H1 (cell line): Measurements from ENCODE around the gene GRM7. TPM values are rescaled to one million over a fixed set of nuclear protein-coding genes. Genes with fewer than 3 reads are reported as not detected.

Experiments
- CTCF ChIA-PET: fragments of 300-600 bp; sonication (Branson Sonifier 250); formaldehyde crosslinking; loops from one replicate; lab custom pipeline; 2021; ENCODE audit not compliant: partially characterized antibody; lab: Charles Lee
- POLR2A ChIA-PET: fragments of 300-600 bp; sonication (Branson Sonifier 250); formaldehyde crosslinking; loops from one replicate; lab custom pipeline; 2021; ENCODE audit warnings: inconsistent platforms; ENCODE audit not compliant: partially characterized antibody; lab: Charles Lee
- DNase-seq, 2 experiments: peaks; one replicate each; pipeline versions ENCODE4 v3.0.0 to v3.0.0-alpha.2; 2010 to 2022; ENCODE audit warnings: low spot score in 2 of 2, low read depth in 1 of 2, mixed read lengths in 1 of 2
- FAIRE-seq: peaks from 2 replicates; lab custom pipeline; 2011; peaks lifted over from hg19 to GRCh38; lab: Jason Lieb, UNC
- H2AFZ ChIP-seq: 2 replicates; pipeline ENCODE4 v1.8.1; 2012; ENCODE audit warnings: low read length, inconsistent platforms
- H2AK5ac ChIP-seq: 2 replicates; pipeline ENCODE4 v1.6.1; 2013; ENCODE audit warnings: low read depth, low read length
- H2BK120ac ChIP-seq: replicated peaks from 2 replicates; pipeline ENCODE3; 2013; ENCODE audit warnings: low read depth, low read length, inconsistent platforms
- H2BK12ac ChIP-seq: 2 replicates; pipeline ENCODE4 v1.6.1; 2013; ENCODE audit warnings: low read depth, low read length
- H2BK15ac ChIP-seq: 2 replicates; pipeline ENCODE4 v1.6.1; 2013; ENCODE audit warnings: low read length
- H2BK20ac ChIP-seq: 2 replicates; pipeline ENCODE4 v1.6.1; 2013; ENCODE audit warnings: low read length
- H2BK5ac ChIP-seq: 2 replicates; pipeline ENCODE4 v1.6.1; 2013; ENCODE audit warnings: low read depth, low read length
- H3K14ac ChIP-seq: 2 replicates; pipeline ENCODE4 v1.6.1; 2013; ENCODE audit warnings: inconsistent platforms; ENCODE audit not compliant: insufficient read length
- H3K18ac ChIP-seq: 2 replicates; pipeline ENCODE4 v1.6.1; 2013; ENCODE audit warnings: low read length; ENCODE audit errors: extremely low read depth
- H3K23ac ChIP-seq: 2 replicates; pipeline ENCODE4 v1.6.1; 2013; ENCODE audit warnings: inconsistent platforms; ENCODE audit not compliant: insufficient read length
- H3K23me2 ChIP-seq: 2 replicates; pipeline ENCODE4 v1.6.1; 2013; ENCODE audit warnings: low read depth, low read length
- H3K27ac ChIP-seq: 2 replicates; pipeline ENCODE4 v1.6.1; 2011; ENCODE audit warnings: low read depth, low read length, inconsistent platforms
- H3K27me3 ChIP-seq, 4 experiments: replicated peaks in 1 of 4; 1 replicate in 1 of 4; 2 replicates in 3 of 4; pipeline versions ENCODE4 v1.6.1 to v1.8.1; 2011 to 2013; ENCODE audit warnings: low read length in 3 of 4, mild to moderate bottlenecking in 3 of 4, inconsistent platforms in 2 of 4, mixed read lengths in 2 of 4, moderate library complexity in 1 of 4; ENCODE audit not compliant: control insufficient read depth in 3 of 4, insufficient read depth in 3 of 4; ENCODE audit errors: extremely low read depth in 1 of 4
- H3K36me3 ChIP-seq, 4 experiments: 2 replicates each; pipeline versions ENCODE4 v1.6.1 to v1.8.1; 2011 to 2013; ENCODE audit warnings: mild to moderate bottlenecking in 4 of 4, low read length in 3 of 4, moderate library complexity in 2 of 4, control low read depth in 1 of 4, inconsistent platforms in 1 of 4; ENCODE audit not compliant: insufficient read depth in 4 of 4, control insufficient read depth in 2 of 4
- H3K4ac ChIP-seq: replicated peaks from 2 replicates; pipeline ENCODE3; 2013; ENCODE audit warnings: low read length, low read depth, mixed read lengths, inconsistent platforms; ENCODE audit not compliant: insufficient read length
- H3K4me1 ChIP-seq, 4 experiments: replicated peaks in 1 of 4; 1 replicate in 1 of 4; 2 replicates in 3 of 4; pipeline versions ENCODE4 v1.6.1 to v1.8.1; 2011 to 2013; ENCODE audit warnings: low read length in 3 of 4, inconsistent platforms in 2 of 4, mixed read lengths in 1 of 4; ENCODE audit not compliant: insufficient read depth in 4 of 4, control insufficient read depth in 3 of 4
- H3K4me2 ChIP-seq, 2 experiments: 2 replicates each; pipeline versions ENCODE4 v1.6.1 to v1.8.1; 2011 to 2013; ENCODE audit warnings: low read depth in 2 of 2, low read length in 2 of 2, control low read depth in 1 of 2, inconsistent platforms in 1 of 2, mild to moderate bottlenecking in 1 of 2; ENCODE audit not compliant: insufficient read depth in 1 of 2
- H3K4me3 ChIP-seq, 4 experiments: fragments of 200-600, 300-600 bp in 1 of 4; sonication (generic), shearing (Covaris generic), sonication (Bioruptor Twin) in 1 of 4; 2 replicates each; pipeline versions ENCODE4 v1.5.1 to v1.8.1; 2011 to 2016; ENCODE audit warnings: low read length in 4 of 4, low read depth in 3 of 4, control low read depth in 2 of 4, inconsistent platforms in 2 of 4, mild to moderate bottlenecking in 2 of 4, mixed read lengths in 1 of 4, moderate library complexity in 1 of 4; ENCODE audit not compliant: insufficient read depth in 2 of 4; ENCODE audit errors: extremely low read depth in 1 of 4
- H3K56ac ChIP-seq: replicated peaks from 2 replicates; pipeline ENCODE3; 2013; ENCODE audit warnings: low read depth, mild to moderate bottlenecking, mixed read lengths, low read length, inconsistent platforms; ENCODE audit not compliant: insufficient read length
- H3K79me1 ChIP-seq: 2 replicates; pipeline ENCODE4 v1.6.1; 2013; ENCODE audit warnings: low read depth, low read length, control low read depth
- H3K79me2 ChIP-seq, 2 experiments: 2 replicates each; pipeline versions ENCODE4 v1.6.1 to v1.8.1; 2012 to 2013; ENCODE audit warnings: low read length in 2 of 2, mild to moderate bottlenecking in 2 of 2, inconsistent platforms in 1 of 2; ENCODE audit not compliant: insufficient read depth in 2 of 2, control insufficient read depth in 1 of 2
- H3K9ac ChIP-seq, 4 experiments: replicated peaks in 1 of 4; 1 replicate in 1 of 4; 2 replicates in 3 of 4; pipeline versions ENCODE4 v1.6.1 to v1.8.1; 2011 to 2013; ENCODE audit warnings: low read depth in 3 of 4, low read length in 3 of 4, control low read depth in 2 of 4, mild to moderate bottlenecking in 2 of 4, moderate library complexity in 2 of 4, inconsistent platforms in 1 of 4; ENCODE audit errors: extremely low read depth in 1 of 4
- H3K9me3 ChIP-seq, 2 experiments: 2 replicates each; pipeline versions ENCODE4 v1.6.1 to v1.8.1; 2012 to 2013; ENCODE audit warnings: mild to moderate bottlenecking in 2 of 2, moderate library complexity in 2 of 2, control low read depth in 1 of 2, inconsistent platforms in 1 of 2, low read depth in 1 of 2, low read length in 1 of 2, mixed read lengths in 1 of 2; ENCODE audit not compliant: insufficient read depth in 2 of 2
- H4K20me1 ChIP-seq, 2 experiments: replicated peaks in 1 of 2; 2 replicates each; pipeline versions ENCODE3 to v1.8.1; 2011 to 2013; ENCODE audit warnings: inconsistent platforms in 2 of 2, low read length in 2 of 2, mild to moderate bottlenecking in 1 of 2; ENCODE audit not compliant: insufficient read depth in 2 of 2, control insufficient read depth in 1 of 2
- H4K5ac ChIP-seq: 2 replicates; pipeline ENCODE4 v1.6.1; 2013; ENCODE audit warnings: low read length, low read depth, mixed read lengths, inconsistent platforms; ENCODE audit not compliant: insufficient read length
- H4K8ac ChIP-seq: 2 replicates; pipeline ENCODE4 v1.8.0; 2013; ENCODE audit warnings: mild to moderate bottlenecking, moderate library complexity, low read length, inconsistent platforms; ENCODE audit not compliant: insufficient read depth; ENCODE audit errors: extremely low read depth
- H4K91ac ChIP-seq: replicated peaks from 2 replicates; pipeline ENCODE3; 2013; ENCODE audit warnings: low read length, mixed read lengths, inconsistent platforms; ENCODE audit not compliant: insufficient read length
- GABPA ChIP-seq: IDR thresholded peaks from 2 replicates; pipeline ENCODE4 v1.6.1; 2011; ENCODE audit warnings: mild to moderate bottlenecking, low read length, moderate library complexity, borderline replicate concordance; ENCODE audit not compliant: insufficient read depth
- JUND ChIP-seq: IDR thresholded peaks from 2 replicates; pipeline ENCODE4 v1.6.1; 2011; ENCODE audit warnings: mild to moderate bottlenecking, improper control_type of control experiment, low read length
- KDM4A ChIP-seq: IDR thresholded peaks from one replicate; pipeline ENCODE4 v1.7.1; 2012; ENCODE audit warnings: low read depth, mild to moderate bottlenecking, moderate library complexity, low read length, inconsistent platforms; ENCODE audit not compliant: severe bottlenecking
- MAFK ChIP-seq: IDR thresholded peaks from 2 replicates; pipeline ENCODE4 v1.6.1; 2012; ENCODE audit warnings: low read depth, mild to moderate bottlenecking, improper control_type of control experiment, low read length
- SP1 ChIP-seq: IDR thresholded peaks from 2 replicates; pipeline ENCODE4 v1.6.1; 2011; ENCODE audit warnings: low read depth, low read length
- USF2 ChIP-seq: IDR thresholded peaks from 2 replicates; pipeline ENCODE4 v1.6.1; 2011; ENCODE audit warnings: low read length, improper control_type of control experiment
- WGBS, 2 experiments: shearing (Covaris generic) in 1 of 2; methylation state at CpG; one replicate each; pipeline versions ENCODE4 v1.1.6 to v1.1.7; 2013 to 2015; ENCODE audit warnings: low lambda C conversion rate in 2 of 2, mixed read lengths in 2 of 2, inconsistent platforms in 1 of 2, low coverage in 1 of 2, missing lambda C conversion rate in 1 of 2; ENCODE audit not compliant: insufficient replicate concordance in 2 of 2, insufficient coverage in 1 of 2, insufficient read length in 1 of 2; ENCODE audit errors: extremely low coverage in 1 of 2, missing lambda C conversion rate in 1 of 2; 5-methylcytosine and 5-hydroxymethylcytosine counted together
- polyA plus RNA-seq, 7 experiments: library from polyadenylated mRNA; depleted of rRNA in 3 of 7; stranded (reverse) in 5 of 7; unstranded in 2 of 7; fragments of >200 nt in 5 of 7; fragments of 200-250 nt in 2 of 7; gene quantifications; 1 replicate in 5 of 7; 2 replicates in 1 of 7; 4 replicates in 1 of 7; pipeline versions ENCODE4 v1.2.1 to v1.2.3, GENCODE V29; 2011 to 2013; ENCODE audit warnings: missing spikeins in 2 of 7, mixed read lengths in 2 of 7
- total RNA-seq: library from RNA; stranded (reverse); fragmentation: NEBNext Ultra II Directional; extraction: Animal tissue kit (Norgen Biotek cat#: 25700); gene quantifications from 2 replicates; pipeline ENCODE4 v1.2.1, GENCODE V29; 2021

The GRM7 gene
- total and polyA plus RNA-seq, 2 of the 8 experiments (the other 6 are each of a cell fraction or from before 2014, with no cell fraction given), result 0.17 to 0.24 TPM

GRCh38 chr3:7658294-7658693, 797.4 kb downstream of the GRM7 start:
- no peak overlapping the region for H3K9ac ChIP-seq
- no peak overlapping the region for H2BK20ac ChIP-seq
- no peaks in the 10 kb centered on the region for H3K23me2 ChIP-seq
- no peak overlapping the region for H2BK12ac ChIP-seq
- no peaks in the 10 kb centered on the region for H3K79me1 ChIP-seq
- no peak overlapping the region for H2AK5ac ChIP-seq
- H3K4me3 ChIP-seq, result no peak overlapping the region
- POLR2A ChIA-PET, result no interaction called here
- no peaks in the 10 kb centered on the region for H3K79me2 ChIP-seq
- 98% methylated on average over 3 of the region's 3 CpGs; no CpG with 5 or more reads in 1 of the 2 experiments for WGBS, 2 experiments
- H3K4me1 ChIP-seq, result no peaks in the 10 kb centered on the region
- FAIRE-seq (no peak), DNase-seq (no peak)
- H4K20me1 ChIP-seq, result no peaks in the 10 kb centered on the region
- no peak overlapping the region for H3K14ac ChIP-seq
- no peak overlapping the region for H3K18ac ChIP-seq
- H3K27me3 ChIP-seq, result no peaks in the 10 kb centered on the region
- no peak overlapping the region for H3K4ac ChIP-seq
- no peak overlapping the region for H2BK120ac ChIP-seq
- no peak overlapping the region for H4K91ac ChIP-seq
- H3K9me3 ChIP-seq, result peaks cover 0 to 2% of the 10 kb centered on the region in 2 experiments; a peak in 1 of 4 replicates
- H4K5ac ChIP-seq, result no peak overlapping the region
- no peak overlapping the region for H3K56ac ChIP-seq
- H3K4me2 ChIP-seq, result no peak overlapping the region
- H4K8ac ChIP-seq, result no peak overlapping the region
- CTCF ChIA-PET, result interaction anchor here (0.6 kb wide), 1 partner anchor 13 kb away, joined by 3 read pairs; no protein-coding TSS in a partner anchor
- H2BK5ac ChIP-seq, result no peak overlapping the region
- no peaks in the 10 kb centered on the region for H3K36me3 ChIP-seq
- H2AFZ ChIP-seq, result no peak overlapping the region
- no peak overlapping the region for H3K23ac ChIP-seq
- no peak overlapping the region for H2BK15ac ChIP-seq
- TF ChIP-seq USF2 (no peak), GABPA (no peak), JUND (no peak), KDM4A (no peak), SP1 (no peak), MAFK (no peak)
- H3K27ac ChIP-seq, result no peak overlapping the region
